NCI-H1092 (cell line): ENCODE measurements around the gene AIF1.
A peak's percentile ranks its signal among the peaks of the same experiment; 100 is the strongest.

Experiments
- DNase-seq: peaks from one replicate; lab custom pipeline; 2025; lab: John Stamatoyannopoulos, UW

AIF1 gene

DNA sequence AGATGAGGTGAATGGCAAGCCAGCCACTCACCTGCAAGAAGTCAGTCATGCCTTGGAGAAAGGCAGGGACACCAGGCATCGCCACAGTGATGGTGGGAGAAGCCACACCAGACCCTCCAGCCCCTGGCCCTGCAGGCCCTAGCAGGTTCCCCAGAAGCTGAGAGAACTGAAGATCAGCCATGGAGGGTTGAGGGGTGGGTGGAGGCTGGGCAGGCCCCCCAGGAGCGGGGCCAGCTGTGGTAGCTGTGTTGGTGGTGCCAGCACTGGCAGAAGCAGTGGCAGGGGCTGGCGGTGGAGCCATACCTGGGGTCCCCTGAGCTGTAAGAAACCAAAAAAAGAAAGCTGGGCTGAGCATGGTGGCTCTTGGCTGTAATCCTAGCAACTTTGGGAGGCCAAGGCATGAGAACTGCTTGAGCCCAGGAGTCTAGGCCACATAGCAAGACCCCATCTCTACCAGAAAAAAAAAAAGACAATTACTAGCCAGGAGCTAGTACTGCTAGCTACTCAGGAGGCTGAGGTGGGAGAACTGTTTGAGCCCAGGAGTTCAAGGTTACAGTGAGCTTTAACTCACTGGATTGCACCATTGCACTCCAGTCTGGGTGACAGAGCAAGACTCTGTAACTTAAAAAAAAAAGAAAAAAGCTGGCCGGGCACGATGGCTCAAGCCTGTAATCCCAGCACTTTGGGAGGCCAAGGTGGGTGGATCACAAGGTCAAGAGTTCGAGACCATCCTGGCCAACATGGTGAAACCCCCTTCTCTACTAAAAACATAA, 27.9 kb downstream of the AIF1 start:
- DNase-seq = no peak

DNA sequence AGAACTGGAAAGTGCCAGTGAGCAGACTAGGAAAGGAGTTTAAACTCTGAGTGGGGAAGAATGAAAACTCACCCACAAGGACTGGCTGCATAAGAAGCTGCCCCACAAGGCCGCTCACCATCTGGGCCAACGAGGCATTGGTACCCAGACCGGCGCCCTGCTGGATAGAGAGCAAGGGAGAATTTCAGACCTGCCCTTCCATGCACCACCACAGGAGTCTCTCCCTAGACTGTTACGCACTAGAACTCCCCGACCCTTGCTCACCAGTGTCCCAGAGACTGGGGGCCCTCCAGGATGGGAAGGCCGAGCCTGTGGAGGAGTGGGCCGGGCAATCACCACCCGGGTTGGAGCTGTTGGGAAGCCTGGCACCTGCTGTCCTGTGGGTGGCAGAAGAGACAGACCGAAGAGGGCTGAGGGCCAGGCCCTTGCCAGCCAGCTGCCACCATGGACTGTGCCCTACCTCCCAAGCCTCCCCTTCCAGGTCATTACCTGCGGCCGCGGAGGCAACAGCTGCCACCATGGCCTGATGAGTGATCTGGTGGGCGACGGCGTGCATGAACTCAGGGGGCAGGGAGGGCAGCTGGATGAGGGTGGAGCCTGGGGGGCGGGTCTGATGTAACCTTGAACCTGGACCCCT, 28.9 kb downstream of the AIF1 start:
- no peak for DNase-seq

- no peak for DNase-seq
These were observed 30.3 kb downstream of the AIF1 start for GRCh38 chr6:31645325-31645724.

GRCh38 chr6:31651602-31652191, 36.7 kb downstream of the AIF1 start:
- DNase-seq = no peak

DNA sequence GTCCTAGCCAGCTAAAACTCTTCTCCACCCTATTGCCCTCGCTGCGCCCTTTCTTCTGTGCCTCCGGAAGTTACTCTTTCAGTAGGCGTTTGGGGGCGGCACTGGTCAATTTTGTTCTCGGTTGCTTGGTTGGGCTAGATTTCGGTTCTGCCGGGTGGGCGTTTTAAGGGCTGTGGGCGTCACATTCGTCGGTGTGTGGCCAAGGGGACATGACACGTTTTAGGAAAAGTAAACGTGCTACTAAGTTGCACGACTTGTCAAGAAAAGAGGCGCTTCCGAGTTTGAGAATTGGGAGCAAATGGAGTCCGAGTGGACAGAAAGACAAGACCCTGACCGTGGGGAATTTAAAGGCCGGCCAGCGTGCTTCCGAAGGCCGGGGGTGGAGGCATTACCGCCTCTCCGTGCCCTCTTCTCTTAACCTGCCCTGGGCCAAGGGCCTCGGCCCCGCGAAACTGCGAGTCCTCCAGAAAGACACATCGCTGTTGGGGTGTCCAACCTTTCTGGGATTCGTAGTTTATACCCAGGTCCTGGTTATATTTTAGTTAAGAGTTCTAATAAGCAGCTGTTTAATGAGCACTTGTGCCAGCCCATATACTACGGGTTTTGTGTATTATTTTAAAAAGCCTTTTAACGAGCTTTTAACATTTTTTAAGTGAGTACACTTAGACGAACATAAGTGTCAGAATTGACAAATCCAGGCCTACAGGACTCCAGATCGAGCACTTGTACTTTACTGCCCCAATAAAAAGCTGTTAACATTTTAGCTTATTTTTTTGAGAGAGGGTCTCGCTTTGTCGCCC, 38.1 kb downstream of the AIF1 start:
- peak; percentile 92 for DNase-seq

- DNase-seq = no peak
These were observed 39.7 kb downstream of the AIF1 start for GRCh38 chr6:31654574-31655348.

DNA sequence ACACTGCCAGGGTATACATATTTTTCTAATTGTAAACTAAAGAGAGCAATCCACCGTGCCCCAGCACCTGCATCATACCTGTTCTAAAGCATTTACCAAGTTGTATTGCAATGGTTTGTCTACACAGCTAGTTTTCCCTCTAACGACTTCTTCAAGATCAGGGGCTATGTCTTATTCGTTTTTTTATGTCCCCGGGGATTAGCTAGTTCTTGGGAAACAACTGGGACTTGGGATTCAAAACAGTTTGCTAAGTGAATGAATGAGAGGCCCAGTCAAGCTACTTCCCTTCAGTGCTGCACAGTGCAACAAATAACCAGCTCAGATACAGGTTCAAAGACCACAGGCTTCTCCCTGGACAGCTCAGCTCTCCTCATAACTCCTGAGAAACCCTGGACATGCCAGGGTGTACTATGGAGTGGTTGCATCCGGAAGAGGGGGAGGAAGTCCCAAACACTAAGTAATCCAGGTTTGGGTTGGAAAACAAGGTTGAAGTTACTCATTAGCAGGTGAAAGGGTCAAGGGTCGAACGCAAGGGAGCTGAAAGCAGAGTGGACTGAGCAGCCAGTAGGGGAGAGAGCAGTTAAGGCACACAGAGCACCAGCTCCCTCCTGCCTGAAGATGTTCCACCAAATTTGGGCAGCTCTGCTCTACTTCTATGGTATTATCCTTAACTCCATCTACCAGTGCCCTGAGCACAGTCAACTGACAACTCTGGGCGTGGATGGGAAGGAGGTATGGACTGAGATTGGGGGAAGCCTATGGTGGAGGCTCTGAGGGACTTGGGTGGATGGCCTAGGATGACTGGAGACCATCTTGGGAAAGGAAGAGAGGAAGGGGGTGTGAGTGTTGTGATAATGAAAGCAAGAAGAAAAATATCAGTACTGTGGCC, 40.6 kb downstream of the AIF1 start, which contains the start of gene APOM:
APOM (plus strand) TSS at position 546 of the 889 bp plus-strand sequence; CDS start at position 619, 73 bp downstream.
- DNase-seq = no peak

GRCh38 chr6:31657406-31658157, 42.5 kb downstream of the AIF1 start:
- DNase-seq = no peak

GRCh38 chr6:31658158-31658688, 43.2 kb downstream of the AIF1 start:
- no peak for DNase-seq

DNA sequence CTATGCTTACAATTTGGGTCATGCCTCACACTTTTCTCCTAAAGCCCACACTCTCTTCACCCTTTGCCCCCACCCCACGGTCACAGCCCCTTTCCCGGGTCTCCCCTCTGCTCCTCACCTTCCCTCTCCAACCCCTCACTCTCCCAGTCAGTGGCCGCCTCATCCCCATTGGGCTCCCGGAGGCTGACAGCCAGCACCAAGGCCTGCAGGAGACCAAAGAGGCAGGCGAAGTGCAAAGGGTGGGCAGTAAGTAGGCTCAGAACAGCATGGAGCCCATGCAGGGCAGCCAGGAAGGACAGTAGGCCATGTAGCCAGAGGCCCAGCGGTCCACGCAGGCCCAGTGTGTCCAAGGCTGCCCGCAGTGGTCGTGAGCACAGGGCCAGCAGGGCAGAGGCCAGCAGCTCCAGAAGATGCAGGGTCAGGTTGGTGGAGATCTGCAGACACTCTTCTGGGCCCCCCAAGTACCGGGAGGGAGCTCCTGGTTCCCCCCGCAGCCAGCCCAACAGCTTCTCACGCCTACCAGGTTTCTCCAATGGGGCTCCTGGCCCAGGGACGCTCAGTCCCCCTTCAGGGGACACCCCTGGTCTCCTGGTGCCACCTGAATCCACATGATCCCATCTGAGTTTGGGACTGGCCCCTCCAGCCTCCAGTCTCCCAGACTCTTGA, 44.1 kb downstream of the AIF1 start:
- DNase-seq = no peak

- DNase-seq = no peak
These were observed 44.8 kb downstream of the AIF1 start for GRCh38 chr6:31659649-31660380.

DNA sequence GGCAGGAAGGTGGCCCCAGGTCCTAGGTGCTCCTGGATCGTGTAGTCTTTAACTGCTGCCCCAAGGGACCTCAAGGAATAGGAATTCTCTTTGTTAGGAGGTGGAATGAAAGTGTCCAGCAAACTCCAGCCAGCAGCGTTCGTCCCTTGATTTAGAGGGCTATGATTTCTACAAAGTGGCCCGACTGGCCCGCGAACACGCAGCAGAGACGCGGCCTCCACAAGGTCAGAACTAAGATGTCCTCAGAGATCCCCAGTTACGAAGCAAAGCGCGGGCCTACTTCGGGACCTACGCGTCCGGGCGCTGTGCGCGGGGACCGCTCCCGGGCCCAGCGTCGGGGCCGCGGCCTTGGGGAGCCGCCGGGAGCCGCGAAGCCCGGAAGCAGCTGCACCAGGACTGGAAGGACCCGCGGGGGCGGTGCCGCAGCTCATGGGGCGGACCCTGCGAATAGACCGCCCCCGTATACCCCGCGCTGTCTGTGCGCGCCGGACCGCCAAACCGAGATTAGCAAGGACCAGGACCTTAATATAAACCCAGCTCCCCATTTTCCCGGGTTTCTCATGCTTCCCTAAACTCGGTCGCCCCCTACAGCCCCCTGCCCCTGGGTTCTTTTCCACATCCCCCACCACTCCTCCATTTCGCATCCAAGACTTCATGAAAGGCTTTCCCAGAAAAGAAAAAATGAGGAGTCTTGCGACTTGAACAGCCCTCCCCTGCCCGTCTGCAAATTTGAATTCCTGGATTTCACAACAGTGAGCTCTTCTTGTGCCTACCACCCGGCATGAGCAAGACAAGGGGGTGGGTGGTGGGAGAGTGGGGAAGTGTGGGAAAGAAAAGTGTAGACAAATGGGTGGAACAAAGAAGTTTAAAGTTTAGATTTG, 45.6 kb downstream of the AIF1 start, which contains the start of gene C6orf47:
C6orf47 (minus strand) TSS at position 398 of the 881 bp plus-strand sequence. CDS start 831 bp downstream, outside the sequence.
- peak; percentile 59 for DNase-seq

DNA sequence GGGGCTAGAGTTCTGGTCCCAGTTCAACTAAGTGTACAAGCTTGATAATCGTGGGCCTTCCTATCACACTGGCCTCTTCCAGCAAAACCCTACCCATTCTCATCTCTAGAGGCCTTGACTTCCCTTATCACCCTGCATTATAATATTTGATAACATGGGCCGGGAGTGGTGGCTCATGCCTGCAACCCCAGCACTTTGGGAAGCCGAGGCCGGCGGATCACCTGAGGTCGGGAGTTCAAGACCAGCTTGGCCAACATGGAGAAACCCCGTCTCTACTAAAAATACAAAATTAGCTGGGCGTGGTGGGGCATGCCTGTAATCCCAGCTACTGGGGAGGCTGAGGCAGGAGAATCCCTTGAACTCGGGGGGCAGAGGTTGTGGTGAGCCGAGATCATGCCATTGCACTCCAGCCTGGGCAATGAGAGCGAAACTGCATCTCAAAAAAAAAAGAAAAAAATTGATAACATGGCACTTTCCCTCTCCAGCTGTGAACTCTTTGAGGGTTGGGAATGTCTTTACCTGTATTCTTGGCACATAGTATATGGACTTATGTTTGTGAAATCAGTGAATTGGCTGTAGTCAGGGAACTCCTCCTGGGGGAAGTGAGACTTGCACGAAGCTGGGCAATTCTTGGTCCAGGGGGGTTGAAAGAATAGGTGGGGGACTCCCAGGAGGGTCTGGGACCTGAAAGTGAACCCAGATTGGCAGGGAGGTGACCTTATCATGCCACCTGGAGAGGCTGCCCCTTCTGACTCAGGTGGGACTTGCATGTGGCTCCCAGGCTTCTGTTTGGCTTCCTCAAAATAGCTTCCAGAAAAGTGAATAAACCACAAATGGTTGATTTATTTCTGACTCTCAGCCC, 46.5 kb downstream of the AIF1 start:
- DNase-seq = no peak

DNA sequence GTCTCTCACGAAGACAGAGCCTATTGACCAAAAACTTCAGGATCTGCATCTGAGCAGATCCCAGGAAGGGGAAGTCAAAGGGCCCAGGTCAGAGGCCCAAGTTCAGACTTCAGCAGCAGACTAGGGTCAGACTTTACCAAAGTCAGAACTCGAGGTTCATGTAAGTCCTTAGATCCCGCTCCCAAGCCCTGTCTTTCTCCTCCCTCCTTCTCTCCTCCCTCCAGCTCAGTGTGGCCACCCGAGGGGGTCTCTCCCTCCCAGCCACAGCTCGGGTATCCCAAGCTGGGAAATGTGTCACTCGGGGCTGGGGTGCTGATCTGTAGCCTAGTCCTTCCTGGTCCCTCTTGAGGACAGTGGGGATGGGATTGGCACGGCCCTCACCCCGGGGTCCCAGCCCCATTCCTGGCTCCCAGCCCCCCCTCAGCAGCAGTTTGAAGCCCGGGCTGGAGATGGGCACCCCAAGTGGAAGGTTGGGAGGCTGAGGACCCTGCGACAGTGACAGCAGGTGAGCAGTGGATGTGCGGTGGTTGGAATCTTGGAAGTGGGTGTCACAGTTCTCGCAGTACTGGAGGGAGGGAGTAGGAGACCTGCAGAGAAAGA, 47.2 kb downstream of the AIF1 start:
- no peak for DNase-seq

DNA sequence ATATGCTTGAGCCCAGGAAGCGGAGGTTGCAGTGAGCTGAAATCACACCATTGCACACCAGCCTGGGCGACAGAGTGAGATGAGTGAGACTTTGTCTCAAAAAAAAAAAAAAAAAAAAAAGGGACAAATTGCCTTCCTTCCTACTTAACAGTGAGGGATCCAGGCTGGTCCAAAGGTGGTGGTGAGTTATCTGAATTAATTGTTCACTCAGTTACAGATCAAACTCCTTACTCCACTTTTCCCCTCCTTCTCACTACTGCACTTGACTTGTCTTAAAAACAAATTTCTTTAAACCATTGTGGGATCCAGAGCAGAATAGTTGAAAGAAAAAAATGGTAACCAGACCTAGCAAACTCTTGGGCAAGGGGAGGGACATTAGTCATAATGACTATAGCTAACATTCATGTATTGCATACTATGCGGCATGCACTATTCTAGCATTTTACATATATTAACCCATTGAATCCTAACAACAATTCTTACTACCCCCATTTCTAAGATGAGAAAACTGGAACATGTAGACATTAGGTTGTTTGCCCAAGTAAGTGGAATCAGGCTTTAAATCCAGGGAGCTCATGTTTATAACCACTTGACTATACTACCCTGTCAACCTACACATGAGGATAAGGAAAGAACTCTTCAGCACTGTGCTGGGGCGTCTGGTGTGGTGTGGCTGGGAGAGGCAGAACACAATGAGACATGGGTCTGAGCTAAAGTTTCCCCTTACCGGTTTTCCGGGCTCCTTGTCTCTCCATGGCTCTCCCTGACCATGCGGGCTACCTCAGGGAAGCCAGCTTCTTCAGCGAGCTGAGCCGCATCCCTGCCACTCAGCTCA, 48.3 kb downstream of the AIF1 start:
- no peak for DNase-seq
